ENCODE results near the gene STX10.
A peak's percentile ranks its signal among the peaks of the same experiment; 100 is the strongest.
"Not testable (repeated sequence)": the region's sequence is repeated elsewhere in the genome, so short reads cannot be mapped to it uniquely, and the experiment has no call there.

Gene STX10

DNA sequence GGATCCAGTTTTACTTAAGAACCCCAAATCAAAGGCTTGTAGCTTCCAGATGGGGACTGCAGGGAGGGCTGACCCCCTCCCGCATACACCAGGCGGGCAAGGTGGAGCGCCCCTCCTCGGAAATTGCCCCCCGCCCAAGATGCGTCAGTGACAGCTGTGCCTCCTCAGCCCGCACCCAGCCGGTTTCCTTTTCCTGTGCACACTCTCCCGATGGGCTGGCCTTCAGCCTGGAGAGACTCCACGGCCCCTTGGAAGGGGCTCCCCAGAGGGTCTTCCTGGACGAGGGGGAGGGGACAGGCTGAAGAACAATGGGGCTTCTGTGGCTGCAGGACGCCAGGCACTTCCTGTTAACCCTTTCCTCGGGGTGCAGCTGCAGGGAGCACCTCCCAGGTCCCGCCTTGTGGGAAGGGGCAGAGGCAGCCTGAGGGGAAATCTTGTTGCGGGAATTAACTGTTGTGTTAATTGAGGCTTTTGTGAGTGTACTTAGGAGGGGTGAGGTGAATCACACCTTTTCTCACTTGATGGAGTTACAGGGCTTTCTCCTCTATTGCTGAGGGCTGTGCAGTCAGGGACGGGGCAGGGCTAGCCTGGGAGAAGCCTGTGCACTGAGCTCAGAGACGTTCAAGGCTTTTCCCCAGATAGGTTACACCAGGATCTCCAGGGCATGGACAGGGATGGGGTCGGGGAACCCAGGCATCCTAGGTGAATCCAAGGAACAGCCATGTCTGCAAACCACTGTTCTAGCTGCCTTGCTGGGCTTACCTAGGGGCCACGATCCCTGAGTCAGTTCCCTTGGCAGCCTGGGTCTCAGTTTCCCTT, 14.4 kb upstream of the STX10 start:
- no peak for DNase-seq

DNA sequence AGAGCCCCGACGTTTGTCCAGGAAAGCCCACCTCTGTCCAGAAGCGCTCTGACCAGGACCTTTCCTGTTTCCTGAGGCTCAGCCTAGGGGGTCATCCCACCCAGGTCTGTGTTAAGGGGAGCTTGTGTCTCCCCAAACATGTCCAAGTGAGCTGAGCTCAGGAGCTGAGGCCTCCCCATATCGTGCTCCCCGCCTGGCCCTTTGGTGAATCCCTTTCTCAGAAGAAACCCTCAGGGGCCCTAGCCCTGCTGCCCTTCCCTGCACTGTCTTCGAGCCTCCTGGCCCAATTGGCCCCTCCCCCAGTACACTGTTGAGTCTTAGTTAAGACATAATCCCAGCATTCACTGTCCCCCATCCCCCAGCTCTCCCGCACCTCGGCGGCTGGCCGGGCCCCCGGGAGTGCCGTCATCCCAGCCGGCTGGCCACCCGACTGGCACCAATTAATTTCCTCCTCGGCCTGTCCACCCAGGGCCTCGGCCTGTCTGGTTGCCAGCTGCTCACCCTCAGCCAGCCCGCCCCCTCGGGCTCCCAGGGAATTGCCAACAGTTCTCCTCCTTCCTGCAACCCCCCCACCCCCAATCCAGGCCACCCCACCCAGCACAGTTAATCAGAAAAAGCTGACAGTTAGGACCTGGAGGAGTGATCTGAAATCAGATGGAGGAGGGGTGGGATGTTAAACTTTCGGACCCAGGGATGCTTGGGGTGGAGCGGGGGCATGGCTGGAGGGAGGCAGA, 13.6 kb upstream of the STX10 start:
- DNase-seq = no peak

DNA sequence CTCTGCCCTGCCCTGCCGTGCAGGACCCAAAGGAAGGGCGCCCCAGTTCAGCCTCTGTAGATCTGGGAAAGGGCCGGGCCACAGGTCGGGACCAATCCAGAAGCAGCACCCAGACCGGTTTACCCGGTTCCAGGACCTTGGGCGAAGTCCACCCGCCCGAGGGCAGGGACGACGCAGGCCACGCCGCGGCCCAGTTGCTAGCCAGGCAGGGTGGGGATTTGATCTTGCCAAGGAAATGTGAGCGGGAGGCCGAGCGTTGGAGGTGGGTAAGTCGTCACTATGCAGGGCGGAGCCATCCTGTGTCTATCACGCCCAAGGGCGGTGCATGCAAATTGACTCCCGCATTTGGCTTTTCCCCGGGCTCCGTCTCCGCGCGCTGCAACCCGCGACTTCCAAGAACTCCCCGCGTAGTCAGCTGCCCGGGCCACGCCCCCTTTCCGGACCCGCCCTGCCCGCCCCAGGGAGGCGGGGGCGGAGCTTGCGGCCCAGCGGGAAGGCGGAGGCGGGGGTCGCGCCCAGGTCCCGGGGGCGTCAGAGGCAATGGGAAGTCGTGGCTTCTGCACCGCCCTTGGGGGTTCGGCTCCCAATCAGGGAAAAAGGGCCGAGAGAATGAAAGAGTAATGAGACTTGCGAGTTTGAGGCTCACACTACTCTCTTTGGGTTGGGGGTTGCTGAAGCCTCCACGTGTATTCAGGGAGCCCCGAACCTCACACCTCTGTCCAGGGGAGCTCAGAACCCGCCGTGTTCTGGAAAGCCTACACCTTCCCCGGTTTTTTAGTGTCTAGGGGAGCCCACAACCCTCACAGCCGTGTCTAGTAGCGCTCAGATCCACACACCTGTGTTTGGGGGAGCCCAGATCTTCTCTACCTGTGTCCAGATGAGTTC, 12.8 kb upstream of the STX10 start:
- DNase-seq = peak; percentile 46

DNA sequence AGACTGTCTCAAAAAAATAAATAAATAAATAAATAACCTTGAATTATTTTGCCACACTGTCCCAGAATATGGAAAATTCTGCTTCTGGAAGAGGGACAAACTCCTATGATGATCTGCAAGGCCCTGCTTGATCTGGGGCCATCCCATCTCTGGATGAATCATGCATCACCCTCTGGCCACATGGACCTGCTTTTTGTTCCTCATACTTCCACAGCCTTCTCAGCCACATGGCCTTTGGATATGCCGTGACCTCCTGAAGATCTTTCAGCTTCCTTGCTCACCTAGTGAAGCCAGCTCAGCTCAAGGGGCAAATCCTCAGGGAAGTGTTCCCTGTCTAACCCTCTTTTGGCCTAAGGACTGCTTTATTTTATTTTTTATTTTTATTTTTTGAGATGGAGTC, 10.4 kb upstream of the STX10 start:
- DNase-seq = no peak

DNA sequence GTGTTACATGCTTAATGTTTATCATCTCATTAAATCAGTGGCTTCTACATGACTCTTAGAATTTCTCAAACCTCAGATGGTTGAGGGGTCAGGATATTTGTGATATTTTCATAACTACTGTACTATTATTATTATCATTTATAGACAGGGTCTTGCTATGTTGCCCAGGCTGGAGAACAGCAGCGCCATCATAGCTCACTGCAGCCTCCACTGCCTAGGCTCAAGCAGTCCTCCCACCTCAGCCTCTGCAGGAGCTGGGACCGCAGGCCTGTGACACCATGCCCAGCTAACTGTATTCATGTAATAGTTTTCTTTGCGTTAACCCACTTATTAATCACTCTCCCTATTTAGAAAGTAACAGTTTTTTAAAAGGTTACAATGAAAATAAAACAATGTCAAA, 9.5 kb upstream of the STX10 start:
- no peak for DNase-seq

DNA sequence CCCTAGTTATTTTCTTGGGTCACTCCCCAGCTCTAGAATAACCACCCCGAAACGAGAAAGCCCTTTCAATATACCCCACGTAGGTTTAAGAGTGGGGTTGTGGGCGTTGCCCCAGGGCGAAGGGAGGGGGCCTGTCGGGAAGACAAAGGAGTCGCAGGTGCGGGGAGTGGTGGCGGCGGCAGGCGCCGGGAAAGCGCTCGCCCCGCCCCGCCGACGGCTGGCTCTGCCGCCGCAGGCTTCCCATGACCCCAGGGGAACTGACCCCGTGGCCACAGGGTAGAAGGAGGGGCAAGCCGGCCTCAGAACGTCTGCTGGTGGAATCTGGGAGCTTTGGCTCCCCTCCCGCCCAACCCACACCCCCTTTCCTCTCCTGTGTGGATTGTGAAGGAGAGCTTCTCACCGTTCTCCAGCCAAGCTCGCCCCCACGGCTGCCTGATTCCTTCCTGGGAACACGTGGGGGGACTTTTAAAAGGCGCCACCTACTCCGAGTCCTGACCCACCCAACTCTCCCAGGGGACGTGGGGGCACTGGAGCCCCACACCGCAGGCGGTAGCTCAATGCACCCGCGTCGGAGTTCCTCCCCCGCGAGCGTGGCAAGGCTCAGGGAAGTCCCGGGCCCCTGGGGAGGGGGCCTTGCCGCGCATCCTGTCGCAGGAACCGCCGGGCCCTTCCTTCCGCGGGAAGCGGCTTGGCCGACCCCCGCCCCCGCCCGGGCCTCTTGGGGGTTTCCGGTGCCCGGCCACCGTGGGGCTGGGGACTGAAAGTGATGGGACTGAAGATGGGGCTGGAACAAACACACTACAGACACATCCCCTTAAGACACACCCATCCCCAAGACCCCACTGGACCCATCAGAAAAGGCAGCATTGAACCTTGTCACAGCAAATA, 5.5 kb upstream of the STX10 start:
- DNase-seq = no peak

DNA sequence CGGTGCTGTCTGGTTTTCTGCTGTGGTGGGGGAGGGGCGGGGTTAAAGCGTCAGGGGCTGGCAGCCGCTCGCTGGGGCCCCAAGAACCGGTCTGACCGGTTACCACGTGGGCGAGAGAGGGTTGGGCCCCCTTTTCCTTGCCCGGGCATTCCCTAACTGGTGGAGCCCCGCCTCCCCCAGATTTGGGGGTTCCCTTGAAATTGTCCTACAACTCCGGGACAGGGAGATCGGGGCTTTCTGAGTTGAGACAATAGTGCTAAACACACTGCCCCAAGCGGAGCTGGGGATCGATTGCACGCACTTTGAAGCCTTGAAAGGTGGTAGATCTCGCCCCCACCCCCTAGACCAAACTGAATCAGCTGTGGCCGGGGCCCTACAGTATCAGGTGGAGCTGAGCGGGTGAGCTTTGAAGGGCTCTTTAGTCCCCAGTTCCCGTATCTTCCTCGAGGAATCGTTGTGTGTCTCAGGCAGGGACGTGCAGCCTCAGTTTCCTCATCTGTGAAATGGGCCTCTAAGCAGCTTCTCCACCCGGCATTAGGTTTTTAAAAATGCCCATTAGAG, 4.8 kb upstream of the STX10 start:
- no peak for DNase-seq

DNA sequence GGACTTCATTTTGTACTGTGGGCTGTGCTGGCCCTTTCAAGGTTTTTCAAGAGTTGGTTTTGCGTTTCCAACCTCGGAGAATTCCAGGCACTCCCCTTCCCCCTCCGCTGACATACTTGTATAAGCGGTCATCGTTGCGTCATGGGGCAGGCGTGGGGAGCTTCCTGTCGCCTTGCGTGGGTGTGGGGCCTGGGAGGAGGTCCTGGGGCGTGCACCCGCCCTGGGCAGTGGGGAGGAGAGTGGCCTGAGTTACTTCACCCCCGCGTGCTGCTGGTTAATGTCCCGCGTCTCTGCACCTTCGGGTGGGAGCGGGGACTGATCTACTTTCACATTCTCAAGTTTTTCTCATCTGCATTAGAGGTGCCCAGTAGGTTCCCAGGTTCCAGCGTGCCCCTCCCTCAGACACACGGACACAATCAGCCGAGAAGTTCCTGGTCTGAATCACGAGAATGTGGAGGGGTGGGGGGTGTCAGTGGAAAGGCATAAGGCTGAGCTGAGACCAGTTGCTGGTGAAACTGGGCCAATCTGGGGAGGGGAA, 4.1 kb upstream of the STX10 start:
- no peak for DNase-seq

DNA sequence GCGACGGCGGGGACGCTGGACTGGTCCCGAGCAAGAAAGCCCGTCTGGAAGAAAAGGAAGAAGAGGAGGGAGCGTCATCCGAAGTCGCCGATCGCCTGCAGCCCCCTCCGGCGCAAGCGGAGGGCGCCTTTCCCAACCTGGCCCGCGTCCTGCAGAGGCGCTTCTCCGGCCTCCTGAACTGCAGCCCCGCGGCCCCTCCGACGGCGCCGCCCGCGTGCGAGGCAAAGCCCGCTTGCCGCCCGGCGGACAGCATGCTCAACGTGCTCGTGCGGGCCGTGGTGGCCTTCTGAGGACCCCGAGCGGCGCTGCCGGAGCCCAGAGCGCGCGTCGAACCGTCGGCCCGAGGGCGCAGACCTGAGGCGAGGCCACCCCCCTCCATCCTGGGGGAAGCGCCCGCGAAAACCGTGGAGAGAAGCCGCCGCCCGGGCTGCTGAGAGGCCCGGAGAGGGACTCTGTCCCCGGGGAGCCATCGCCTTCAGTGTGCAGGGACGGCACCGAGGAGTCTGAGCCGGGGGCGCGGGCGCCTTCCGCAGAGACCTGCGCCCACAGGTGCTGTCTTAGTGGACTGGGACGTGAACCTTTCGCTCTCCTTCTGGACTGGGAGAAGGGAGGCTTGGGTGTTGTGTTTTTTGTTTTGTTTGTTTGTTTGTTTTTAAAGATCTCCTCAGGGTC, 3.5 kb upstream of the STX10 start:
- DNase-seq = no peak

DNA sequence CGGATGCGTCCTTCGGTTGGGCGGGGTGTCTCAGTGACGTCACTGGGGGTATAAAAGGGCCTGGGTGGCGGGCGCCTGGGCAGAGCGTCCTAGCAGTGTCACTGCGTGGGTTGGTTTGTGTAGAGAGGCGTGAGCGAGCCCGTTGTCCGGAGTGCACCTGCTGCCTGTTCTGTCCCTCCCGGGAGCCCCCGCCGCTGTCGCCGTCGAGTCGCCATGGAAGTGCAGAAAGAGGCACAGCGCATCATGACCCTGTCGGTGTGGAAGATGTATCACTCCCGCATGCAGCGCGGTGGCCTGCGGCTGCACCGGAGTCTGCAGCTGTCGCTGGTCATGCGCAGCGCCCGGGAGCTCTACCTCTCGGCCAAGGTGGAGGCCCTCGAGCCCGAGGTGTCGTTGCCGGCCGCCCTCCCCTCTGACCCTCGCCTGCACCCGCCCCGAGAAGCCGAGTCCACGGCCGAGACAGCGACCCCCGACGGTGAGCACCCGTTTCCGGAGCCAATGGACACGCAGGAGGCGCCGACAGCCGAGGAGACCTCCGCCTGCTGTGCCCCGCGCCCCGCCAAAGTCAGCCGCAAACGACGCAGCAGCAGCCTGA, 2.9 kb upstream of the STX10 start:
- DNase-seq = peak; percentile 55

DNA sequence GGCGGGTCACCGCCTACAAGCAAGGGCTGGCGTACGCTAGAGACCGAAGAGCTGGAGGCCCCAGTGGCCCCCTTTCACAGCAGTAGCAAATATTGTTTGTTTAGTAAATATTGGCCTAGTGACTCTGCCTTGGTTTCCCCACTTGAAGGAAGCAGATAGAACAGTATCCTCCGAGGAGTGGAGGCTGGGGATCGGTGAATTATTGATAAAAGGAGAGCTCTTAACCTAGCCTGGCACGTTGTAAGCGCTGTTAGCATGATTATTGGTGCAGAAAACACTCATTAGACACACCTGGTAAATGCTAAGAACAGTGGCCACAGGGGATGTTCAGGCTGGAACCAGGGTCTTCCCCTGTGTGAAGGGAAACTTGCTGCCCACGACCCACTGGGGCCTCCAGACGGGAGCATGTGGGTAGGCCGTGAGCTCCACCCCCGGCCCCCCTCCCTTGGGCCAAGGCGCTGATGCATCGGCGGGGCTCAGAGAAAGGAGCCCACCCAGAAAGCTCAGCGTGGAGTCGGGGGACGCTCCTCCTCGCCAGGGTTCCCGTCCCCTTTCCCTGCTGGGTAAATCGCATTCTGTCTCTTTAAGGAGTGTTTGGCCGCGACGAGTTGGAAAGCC, 2.3 kb upstream of the STX10 start:
- no peak for DNase-seq

DNA sequence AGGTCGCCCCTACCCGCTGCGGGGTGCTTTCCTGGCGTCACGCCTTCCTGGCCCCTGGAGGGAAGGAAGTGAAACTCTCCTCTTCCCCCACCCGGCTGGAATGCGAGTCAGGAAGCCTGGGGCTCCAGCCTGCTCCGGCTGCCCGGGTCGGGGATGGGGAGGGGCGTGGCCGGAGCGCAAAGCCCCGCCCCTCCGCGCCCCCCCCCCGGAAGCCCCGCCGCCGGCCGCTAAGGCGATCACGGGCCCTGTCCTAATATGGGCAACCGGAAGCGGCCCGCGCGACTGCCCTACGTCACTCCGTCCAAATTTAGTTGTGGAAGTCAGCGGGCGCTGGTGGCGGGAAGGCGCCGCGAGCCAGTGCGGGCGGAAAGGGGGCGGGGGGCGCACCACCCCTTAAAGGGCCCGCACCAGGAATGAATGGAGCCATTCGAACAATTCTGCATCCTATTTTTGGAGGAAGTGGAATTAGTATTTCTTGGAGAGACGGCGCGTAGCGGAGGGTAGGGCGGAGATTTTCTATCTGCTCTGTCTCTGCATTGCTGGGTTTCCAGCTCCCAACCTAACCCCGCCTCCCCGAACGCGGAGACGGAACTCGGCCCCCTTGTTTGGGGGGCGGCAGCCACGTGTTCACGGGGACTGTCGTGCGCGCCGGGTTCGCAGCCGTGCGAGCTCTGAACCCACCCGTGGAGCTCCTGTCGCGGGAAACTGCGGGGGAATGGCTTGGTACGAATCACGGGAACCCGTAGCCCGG, 1.6 kb upstream of the STX10 start:
- peak; percentile 89 for DNase-seq

DNA sequence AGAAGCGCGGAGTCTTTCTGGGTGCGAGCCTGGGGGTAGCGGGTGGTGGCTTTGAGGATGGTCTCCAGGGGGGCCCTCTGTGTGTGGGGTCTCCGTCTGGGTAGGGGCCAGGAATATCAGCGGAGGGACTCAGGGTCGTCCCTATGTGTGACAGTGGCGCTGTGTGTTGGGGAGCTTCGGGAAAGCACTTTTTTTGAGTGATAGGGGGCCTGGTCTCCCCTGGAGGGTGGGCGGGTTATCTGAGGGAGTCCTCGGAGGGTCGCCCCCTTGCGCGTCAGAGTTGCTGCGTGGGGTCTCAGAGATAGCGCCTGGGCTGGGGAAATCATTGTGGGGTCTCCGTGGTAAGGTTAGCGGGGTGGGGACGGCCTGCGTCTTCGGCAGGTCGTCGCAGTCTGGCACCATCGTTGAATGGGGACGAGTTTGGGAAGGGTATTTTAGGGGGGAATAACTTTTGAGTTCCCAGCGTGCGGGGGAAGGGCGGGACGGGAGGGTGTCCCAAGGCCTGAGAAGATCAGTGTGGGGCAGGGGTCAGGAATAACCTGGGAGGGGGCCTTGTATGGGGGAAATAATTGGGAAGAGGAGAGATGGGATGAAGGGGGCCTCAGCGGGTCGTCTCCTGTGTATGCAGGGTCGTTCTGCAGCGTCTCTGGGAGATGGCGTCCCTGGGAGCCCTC, 893 bp upstream of the STX10 start:
- DNase-seq = no peak

DNA sequence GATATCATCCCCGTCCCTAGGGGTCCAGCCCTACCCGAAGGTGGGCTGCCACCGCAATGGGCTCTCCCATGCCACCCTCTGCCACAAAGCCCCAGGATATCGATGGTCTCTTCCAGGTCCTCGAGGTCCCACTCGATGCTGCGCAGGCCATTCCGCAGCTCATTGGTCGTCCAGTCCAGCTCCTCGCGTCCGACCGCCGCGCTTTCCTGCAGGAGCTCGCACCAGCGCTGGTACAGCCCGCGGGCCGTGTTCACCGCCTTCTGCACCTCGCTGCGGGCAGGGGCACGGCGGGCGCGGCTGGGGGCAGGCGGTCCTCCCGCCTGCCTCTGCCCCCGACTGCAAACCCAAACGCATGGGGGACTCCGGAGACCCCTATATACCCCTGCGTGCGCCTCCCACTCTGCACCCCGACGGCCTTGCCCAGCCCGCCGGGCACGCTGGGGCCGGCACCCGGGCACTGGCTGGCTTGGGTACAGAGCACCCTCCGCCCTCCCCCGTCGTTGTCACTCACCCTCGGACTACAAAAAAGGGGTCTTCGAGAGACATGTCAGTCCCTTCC, 468 bp downstream of the STX10 start:
- no peak for DNase-seq

DNA sequence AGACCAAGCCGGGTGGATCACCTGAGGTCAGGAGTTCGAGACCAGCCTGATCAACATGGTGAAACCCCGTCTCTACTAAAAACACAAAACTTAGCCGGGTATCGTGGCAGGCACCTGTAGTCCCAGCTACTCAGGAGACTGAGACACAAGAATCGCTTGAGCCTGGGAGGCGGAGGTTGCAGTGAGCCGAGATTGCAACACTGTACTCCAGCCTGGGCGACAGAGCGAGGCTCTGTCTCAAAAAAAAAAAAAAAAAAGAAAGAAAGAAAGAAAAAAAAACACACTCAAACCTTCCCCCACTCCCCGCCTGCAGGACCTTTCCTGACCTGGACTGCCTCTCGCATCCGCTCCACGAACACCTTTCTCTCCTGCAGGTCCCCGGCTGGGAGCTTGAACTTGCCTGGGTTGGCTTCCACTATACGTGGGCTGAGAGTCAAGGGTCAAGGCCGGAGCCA, 975 bp downstream of the STX10 start:
- DNase-seq = not testable (repeated sequence)

DNA sequence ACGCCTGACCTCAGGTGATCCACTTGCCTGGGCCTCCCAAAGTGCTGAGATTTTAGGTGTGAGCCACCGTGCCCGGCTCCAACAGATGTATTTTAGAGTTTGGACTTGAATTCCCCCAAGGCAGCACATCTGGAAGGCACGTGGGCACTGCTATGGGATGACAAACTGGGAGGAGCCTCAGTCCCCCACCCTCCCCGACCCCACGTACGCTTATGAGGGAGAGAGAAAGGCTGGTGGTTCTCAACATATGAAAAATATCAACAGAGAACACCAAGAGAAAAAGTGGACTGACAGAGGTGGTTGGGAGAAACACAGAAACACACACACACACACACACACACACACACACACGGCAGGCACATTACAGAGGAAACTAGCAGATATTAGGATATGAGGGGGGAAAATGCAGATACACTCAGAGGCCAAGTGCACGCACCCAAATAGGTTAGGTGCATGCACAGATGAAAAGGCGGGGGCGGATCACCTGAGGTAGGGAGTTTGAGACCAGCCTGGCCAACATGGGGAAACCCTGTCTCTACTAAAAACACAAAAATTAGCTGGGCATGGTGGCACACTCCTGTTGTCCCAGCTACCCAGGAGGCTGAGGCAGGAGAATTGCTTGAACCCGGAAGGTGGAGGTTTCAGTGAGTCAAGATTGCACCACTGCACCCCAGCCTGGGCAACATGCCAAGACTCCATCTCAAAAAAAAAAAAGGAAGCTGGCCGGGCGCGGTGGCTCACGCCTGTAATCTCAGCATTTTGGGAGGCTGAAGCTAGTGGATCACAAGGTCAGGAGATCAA, 3.2 kb downstream of the STX10 start:
- DNase-seq = no peak

DNA sequence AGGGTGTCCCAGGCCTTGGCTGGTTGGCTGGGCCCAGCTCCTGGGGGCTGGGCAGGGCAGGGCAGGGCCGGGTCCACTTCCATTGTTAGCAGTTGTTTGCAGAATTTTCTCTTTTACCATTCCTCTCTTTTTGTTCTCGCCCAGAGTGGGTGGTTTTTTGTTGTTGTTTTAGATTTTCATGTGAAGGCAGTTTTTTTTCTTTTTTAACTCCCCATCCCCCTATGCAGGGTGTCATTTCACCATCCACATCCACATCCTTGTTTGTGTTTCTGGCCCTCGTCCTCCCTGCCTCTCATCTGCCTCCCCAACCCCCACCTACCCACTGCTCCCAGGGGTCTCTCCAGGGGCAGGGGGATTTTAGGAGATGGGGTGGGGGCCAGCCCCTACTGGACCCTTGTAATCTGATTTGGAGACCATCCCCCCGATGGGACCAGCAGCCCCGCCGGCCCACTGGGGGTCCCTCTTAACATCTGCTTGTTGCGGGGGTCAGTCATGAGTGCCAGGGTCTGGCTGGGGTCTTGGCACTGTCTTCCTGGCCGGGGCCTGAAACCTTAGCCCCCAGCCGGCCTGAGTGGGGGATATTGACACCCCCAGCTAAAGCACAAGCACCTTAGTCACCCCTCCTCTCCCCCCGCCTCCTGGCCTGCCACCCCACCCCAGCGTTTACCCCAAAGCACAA, 10.4 kb downstream of the STX10 start:
- DNase-seq = no peak

Data from SIG-M5 (cell line).